Neural progenitor cell (in vitro differentiated cells): Measurements from ENCODE around the gene NTM.

ENCODE experiments used
- CTCF ChIP-seq: fragments of 200-600 bp; sonication (generic); IDR thresholded peaks from 2 replicates; pipeline ENCODE4 v1.5.1; 2017; ENCODE audit warnings: antibody characterized with exemption, mild to moderate bottlenecking
- EZH2phosphoT487 ChIP-seq: fragments of 200-600 bp; sonication (generic); IDR thresholded peaks from 2 replicates; pipeline ENCODE4 v1.6.1; 2017; ENCODE audit warnings: antibody characterized with exemption

GRCh38 chr11:132231656-132232347, 861.4 kb downstream of the NTM start:
- TF ChIP-seq CTCF = no peak
- no peak for TF ChIP-seq EZH2phosphoT487
